NCI-H146 treated with DMSO at 0.1 percent for 48 hours (cell line): ENCODE measurements around the gene EIF2S3.
"Not testable (repeated sequence)": the region's sequence is repeated elsewhere in the genome, so short reads cannot be mapped to it uniquely, and the experiment has no call there.

ENCODE experiments used
- DNase-seq: peaks from one replicate; lab custom pipeline; 2025; ENCODE audit not compliant: unreplicated experiment; lab: John Stamatoyannopoulos, UW

The EIF2S3 gene

DNA sequence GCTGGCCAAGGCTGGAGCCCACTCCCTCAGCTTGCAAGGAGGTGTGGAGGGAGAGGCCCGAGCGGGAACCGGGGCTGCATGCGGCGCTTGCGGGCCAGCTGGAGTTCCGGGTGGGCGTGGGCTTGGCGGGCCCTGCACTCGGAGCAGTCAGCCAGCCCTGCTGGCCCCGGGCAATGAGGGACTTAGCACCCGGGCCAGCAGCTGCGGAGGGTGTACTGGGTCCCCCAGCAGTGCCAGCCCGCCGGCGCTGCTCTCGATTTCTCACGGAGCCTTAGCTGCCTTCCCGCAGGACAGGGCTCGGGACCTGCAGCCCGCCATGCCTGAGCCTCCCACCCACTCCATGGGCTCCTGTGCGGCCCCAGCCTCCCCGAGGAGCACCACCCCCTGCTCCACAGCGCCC lies 5.1 kb upstream of the EIF2S3 start:
- DNase-seq = not testable (repeated sequence)

GRCh38 chrX:24050522-24051318 lies 4.0 kb upstream of the EIF2S3 start:
- DNase-seq = not testable (repeated sequence)

DNA sequence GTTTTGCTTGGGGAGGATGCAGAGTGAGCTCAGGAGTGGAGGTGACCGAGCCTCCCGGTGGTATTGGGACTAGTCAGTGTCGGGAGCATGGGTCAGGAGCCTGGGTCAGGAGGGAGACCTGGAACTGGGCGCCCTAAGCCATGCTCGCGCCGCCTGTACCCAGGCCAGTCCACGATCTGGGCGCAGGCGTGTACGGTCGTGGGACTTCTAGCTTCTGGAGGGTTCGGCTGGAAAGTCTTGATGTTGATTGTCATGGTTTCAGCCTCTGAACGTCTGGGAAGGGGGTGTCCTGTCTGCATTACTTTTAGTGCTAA lies 244 bp downstream of the EIF2S3 start:
- DNase-seq = no peak

GRCh38 chrX:24063488-24063887 lies 8.7 kb downstream of the EIF2S3 start:
- DNase-seq = no peak

DNA sequence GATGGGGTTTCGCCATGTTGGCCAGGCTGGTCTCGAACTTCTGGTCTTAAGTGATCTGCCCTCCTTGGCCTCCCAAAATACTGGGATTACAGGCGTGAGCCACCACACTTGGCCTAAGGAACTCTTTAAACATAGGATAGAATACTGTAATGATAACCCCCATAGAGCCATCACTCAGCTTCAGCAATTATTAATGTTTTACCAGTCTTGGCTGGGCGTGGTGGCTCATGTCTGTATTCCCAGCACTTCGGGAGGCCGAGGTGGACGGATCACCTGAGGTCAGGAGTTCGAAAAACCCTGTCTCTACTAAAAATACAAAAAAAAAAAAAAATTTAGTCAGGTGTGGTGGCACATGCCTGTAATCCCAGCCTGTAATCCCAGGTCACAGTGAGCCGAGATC lies 15.1 kb downstream of the EIF2S3 start:
- no peak for DNase-seq

GRCh38 chrX:24079411-24079810 lies 24.7 kb downstream of the EIF2S3 start:
- no peak for DNase-seq

DNA sequence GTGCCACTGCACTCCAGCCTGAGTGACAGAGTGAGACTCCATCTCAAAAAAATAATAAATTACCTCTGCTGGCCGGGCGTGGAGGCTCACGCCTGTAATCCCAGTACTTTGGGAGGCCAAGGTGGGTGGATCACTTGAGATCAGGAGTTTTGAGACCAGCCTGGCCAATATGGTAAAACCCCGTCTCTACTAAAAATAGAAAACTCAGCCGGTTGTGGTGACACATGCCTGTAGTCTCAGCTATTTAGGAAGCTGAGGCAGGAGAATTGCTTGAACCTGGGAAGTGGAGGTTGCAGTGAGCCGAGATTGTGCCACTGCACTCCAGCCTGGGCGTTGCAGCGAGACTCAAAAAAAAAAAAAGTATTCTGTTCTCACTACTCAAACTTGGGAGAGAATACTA lies 25.5 kb downstream of the EIF2S3 start:
- DNase-seq = not testable (repeated sequence)

GRCh38 chrX:24080704-24081103 lies 25.9 kb downstream of the EIF2S3 start:
- no peak for DNase-seq

GRCh38 chrX:24081661-24082154 lies 27.0 kb downstream of the EIF2S3 start:
- peak; percentile 19 for DNase-seq

- DNase-seq = no peak
Observed at GRCh38 chrX:24082447-24082846, 27.7 kb downstream of the EIF2S3 start.

DNA sequence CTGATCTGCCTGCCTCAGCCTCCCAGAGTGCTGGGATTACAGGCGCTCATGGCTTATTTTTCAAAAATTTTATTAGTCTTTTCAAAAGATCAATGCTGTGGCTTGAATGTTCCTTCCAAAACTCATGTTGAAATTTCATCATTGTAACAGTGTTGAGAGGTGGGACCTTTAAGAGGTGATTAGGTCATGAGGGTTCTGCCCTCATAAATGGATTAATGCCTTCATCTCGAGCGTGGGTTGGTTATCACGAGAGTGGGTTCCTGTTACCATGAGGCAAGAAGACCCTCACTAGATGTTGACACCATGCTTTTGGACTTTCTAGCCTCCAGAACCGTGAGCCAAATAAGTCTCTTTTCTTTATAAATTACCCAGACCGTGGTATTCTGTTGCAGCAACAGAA lies 30.3 kb downstream of the EIF2S3 start:
- DNase-seq = no peak

DNA sequence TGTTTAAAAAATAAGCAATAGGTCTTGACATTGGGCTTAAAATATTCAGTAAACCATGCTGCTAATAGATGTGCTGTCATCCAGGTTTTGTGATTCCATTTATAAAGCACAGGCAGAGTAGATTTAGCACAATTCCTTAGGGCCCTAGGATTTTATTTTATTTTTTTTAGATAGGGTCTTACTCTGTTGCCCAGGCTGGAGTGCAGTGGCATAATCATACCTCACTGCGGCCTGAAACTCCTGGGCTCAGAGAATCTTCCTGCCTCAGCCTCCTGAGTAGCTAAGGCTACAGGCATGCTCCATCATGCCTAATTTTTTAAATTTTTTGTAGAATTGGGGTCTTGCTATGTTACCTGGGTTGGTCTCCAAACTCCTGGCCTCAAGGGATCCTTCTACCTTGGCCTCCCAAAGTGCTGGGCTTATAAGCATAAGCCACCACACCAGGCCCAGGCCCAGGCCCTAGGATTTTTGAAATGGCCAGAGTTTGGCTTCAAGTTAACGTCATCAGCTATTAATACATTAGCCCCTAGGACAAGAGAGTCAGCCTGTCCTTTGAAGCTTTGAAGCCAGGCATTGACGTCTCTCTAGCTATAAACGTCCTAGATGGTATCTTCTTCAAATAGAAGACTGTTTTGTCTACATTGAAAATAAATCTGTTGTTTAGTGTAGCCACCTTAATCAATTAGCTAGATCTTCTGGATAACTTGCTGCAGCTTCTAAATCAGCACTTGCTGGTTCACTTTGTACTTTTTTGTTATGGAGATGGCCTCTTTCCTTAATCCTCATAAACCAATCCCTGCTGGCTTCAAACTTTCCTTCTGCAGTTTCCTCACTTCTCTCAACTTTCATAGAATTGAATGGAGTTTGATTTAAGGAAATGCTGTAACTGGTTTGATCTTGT lies 35.8 kb downstream of the EIF2S3 start:
- no peak for DNase-seq

DNA sequence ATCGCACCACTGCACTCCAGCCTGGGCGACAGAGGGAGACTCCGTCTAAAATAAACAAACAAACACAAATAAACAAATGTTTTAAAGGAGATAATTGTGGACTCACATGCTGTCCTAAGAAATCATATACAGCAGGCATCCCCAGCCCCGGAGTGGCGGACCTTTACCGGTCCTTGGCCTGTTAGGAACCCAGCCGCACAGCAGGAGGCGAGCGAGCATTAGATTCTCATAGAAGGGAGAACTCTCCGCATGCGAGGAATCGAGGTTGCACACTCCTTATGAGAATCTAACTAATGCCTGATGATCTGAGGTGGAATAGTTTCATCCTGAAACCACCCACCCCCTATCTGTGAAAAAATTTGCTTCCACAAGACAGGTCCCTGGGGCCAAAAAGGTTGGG lies 39.0 kb downstream of the EIF2S3 start:
- no peak for DNase-seq

DNA sequence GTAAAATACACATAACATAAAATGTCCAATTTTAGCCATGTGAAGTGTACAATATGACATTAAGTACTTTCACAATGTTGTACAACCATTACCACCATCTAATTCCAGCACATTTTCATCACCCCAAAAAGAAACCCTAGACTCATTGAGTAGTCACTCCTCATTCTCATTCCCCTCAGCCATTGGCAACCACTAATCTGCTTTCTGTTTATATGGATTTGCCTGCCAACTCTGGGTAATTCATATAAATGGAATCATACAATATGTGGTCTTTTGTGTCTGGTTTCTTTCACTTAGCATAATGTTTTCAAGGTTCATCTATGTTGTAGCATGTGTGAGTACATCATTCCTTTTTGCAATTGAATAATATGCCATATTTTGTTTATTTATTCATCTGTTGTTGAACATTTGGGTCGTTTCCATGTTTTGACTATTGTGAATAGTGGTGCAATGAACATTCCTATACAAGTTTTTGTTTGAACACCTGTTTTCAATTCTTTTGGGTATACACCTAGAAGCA lies 43.0 kb downstream of the EIF2S3 start:
- no peak for DNase-seq

DNA sequence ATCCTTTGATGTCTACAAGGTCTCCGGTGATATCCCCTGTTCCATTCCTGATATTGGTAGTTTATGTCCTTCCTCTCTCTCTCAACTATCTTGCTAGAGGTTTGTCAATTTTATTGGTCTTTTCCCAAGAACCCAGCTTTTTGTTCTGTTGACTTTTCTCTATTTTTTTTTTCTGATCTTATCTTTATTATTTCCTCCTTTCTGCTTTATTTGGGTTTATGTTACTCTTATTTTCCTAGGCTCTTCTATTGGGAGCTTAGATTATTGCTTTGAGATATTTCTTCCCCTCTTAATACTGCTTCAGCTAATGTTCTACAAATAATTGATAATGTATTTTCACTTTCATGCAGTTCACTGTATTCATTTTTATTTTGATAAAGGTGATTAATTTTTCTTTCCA lies 44.2 kb downstream of the EIF2S3 start:
- DNase-seq = no peak

DNA sequence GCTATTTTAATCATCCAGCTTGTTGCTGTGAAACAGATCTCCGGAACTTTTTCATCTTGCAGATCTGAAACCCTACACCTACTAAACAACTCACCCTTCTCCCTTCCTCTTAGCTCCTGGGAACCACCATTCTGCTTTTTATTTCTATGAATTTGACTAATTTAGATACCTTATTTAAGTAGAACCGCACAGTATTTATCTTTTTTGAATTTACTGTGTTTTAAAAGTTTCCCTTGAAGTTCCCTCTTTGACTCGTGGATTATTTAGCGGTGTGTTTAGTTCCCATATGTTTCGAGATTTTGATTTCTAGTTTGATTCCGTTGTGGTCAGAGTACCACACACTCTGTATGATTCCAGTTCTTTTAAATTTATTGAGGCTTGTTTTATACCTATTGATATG lies 44.6 kb downstream of the EIF2S3 start:
- no peak for DNase-seq

DNA sequence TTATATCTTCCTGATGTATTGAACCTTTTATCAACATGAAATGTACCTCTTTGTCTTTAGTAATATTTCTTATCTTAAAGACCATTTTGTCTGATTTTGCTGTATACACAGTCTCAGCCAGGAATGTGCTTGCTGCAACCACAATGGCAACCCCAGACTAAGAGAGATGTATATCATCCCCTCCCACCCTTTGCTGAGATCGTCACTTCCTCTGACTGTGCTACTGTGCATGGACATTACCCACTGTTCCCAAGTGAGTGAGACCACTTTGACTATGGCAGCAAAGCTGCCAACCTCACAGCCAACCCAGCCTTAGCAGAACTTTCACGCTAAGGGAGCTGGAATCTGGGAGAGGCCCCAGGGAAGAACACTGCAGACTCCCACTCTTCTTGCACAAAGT lies 46.0 kb downstream of the EIF2S3 start:
- DNase-seq = no peak

- DNase-seq = no peak
Observed at GRCh38 chrX:24110069-24110468, 55.3 kb downstream of the EIF2S3 start.

DNA sequence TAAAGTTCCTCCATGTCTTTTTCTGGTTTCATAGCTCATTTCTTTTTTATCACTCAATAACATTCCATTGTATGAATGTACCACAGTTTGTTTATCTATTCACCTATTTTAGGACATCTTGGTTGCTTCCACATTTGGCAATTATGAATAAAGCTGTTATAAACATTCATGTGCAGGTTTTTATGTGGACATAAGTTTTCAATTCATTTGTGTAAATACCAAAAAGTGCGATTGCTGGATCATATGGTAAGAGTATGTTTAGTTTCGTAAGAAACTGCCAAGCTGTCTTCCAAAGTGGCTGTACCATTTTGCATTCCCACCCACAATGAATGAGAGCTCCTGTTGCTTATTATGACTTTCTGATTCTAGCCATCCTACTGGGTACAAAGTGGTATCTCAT lies 58.4 kb downstream of the EIF2S3 start:
- no peak for DNase-seq

DNA sequence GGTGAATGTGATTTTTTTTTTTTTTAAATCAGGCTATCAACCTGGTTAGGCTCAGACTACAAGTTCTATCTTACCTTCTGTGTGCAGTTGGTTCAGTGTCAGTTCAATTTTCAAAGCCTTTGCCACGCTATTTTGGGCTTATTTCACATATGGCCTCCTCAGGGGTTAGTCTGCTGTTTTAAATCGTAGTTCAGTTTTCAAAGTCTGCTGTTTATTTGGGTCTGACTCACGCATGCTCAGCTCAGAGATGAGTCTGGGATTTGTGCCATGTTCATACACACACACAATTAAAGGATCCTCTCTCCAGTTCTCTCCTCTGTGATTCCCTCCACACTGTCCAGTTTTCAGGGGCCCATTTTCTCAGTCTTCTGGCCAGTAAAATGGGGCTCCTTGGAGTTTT lies 62.5 kb downstream of the EIF2S3 start:
- DNase-seq = no peak

DNA sequence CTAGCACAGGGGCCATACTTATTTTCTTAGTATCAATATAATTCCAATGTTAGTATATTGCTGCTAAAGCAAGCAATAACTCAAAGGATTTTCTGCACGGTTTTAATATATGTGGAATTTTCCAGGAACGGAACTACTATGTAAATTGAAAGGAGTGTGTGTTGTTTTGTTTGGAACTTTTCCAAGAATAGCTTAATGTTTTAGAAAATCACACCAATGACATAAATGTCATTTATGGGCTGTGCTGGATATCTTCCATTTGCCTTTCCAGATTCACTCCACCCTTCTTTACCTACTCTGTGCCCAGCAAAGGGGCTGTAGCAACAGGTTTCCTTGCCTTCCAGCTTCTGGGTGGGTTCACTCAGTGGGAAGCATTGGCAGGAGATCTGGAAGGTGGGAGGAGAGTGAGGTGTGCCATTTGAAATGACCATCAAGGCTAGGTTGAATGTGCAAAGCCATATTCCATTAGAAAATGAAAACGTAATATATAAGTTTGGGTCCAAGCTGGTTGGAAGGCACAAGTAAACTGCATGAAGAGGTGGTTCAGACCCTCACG lies 69.6 kb downstream of the EIF2S3 start:
- no peak for DNase-seq
